GM19438 (cell line): ENCODE measurements around the gene ANP32A.

ENCODE experiments used
- ATAC-seq: cut with Tn5 transposase; IDR thresholded peaks from one replicate; pipeline ENCODE4 v1.9.1; 2021; ENCODE audit warnings: low read depth; ENCODE audit not compliant: unreplicated experiment

Gene ANP32A

GRCh38 chr15:68800875-68801274, 19.8 kb downstream of the ANP32A start:
- ATAC-seq = no peak

DNA sequence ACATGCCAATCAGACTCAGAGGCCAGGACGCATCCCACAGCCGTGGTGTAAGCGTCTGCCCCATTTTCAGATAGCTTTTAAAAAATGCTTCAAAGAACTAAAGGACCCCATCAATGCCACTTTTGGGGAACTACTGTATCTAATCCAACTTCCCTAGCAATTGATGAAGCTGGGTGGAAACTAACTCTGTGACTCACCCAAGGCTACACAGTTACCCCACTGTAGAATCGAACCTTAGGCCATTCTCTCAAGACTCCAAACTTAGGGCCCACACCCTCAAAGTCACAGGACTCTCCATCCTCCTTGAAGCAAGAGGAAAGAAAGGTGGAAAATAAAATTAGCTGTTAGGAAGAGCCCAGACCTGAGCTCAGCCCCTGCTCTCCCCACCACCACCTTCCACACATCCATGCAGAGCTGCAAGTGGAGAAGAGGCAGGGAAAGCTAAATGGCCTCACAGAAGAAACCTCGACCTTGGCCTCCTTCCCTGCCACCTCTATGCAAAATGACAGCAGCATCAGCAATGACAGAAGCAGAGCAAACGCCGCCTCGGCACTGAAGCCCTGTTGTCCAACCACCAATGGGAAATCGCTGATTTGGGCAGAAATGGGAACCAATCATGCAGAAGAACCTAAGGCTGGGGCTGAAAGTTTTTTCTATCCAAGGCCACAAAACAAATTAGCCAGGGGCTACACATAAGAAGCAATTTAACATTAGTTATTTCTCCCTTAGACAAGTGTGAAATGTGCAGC, 22.2 kb downstream of the ANP32A start:
- no peak for ATAC-seq

DNA sequence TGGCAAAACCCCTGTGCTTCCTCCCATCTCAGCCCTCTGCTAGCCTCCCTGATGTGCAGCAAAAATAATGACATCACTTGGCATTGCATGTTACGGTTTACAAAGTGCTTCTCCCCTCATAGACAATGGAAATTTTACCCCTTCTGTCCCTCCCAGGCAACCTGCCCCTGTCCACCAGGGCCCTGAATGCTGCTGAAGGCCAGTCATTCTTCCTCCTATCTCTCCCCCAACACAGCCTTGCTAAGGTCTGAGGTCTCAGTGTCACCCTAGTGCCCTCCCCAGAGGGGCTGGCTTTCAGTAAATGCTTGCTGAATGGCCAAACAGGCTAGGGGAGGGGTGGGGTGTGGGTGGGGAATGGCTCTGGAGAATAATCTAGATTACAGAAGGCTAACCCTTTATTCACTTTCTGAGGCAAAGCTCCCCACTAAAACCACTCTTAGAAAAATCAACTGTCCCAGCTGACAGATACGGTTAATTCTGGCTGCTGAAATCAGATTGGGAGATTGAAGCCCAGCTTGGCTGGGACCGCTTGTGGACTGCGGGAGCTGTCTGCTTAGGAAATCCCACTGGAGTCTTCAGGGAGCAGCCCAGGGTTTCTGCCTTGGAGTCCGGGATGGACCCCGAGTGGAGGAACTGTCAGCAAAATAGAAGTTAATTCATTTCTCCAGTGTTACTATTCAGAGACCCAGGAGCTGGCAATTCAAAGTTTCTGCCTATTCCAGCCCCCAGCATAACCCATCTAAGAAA, 22.9 kb downstream of the ANP32A start:
- ATAC-seq = no peak

DNA sequence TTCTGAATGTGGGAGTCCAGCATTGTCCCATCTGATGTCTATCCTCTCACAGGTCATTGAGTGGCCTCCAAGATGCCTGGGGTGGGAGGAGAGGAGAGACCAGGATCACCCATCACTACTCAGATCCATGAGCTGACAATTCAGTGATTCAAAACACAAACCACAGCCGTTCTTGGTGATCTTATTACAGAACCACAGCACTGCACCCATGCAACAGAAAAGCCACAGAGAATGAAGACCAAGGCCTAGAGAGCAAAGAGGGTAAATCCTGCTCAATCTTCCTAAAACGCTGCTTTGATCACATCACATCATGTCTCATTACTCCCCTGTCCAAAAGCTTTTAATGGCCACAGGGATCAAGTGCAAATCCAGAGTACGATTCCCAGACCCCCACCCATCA, 23.5 kb downstream of the ANP32A start:
- no peak for ATAC-seq

DNA sequence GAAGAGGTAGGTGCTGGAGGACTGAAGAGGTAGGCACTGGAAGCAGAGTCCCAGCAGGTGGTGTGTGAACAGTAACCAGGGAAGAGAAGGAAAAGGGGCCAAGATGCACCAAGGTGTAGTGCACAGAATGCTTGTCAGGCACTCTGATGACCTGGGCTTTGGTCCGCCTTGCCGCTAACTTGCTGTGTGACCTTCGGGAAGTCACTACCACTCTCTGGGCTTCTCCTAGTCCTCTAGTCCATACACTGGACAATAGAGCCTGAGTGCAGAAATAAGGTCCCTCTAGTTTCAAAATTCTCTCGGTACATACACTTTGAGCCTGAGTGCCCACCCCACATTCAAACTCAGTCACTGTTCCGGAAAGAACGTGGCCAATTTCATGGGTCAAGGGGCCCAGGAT, 24.1 kb downstream of the ANP32A start:
- no peak for ATAC-seq

DNA sequence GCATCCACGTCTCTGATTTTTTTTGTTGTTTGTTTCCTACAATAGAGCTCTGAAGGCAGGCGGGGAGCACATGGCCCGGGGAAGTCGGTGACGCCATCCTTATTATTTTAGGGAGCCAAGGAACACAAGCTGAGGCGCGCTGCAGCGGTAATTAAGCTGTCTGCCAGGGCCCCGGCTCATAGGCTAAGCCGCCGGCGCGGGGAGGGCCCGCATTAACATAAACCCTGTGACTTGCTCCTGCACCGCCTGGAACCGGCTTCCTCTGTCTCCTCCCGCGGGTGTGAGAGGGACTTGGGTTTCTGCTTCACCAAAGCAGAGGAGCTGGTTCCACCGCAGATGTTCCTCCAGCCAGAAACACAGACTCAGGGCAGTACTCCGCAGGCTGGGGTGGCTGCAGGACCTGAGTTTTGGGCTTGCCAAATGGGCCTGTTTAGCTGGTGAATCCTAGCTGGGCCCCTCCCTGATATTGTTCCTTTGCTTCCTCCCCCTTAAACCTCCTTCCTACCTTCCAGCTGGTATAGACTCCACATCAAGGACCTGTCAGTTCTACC, 25.3 kb downstream of the ANP32A start:
- no peak for ATAC-seq

- ATAC-seq = no peak
Measured at GRCh38 chr15:68794863-68795262, 25.8 kb downstream of the ANP32A start.

- ATAC-seq = no peak
Measured at GRCh38 chr15:68794307-68794706, 26.4 kb downstream of the ANP32A start.

GRCh38 chr15:68793776-68794175, 26.9 kb downstream of the ANP32A start:
- no peak for ATAC-seq

DNA sequence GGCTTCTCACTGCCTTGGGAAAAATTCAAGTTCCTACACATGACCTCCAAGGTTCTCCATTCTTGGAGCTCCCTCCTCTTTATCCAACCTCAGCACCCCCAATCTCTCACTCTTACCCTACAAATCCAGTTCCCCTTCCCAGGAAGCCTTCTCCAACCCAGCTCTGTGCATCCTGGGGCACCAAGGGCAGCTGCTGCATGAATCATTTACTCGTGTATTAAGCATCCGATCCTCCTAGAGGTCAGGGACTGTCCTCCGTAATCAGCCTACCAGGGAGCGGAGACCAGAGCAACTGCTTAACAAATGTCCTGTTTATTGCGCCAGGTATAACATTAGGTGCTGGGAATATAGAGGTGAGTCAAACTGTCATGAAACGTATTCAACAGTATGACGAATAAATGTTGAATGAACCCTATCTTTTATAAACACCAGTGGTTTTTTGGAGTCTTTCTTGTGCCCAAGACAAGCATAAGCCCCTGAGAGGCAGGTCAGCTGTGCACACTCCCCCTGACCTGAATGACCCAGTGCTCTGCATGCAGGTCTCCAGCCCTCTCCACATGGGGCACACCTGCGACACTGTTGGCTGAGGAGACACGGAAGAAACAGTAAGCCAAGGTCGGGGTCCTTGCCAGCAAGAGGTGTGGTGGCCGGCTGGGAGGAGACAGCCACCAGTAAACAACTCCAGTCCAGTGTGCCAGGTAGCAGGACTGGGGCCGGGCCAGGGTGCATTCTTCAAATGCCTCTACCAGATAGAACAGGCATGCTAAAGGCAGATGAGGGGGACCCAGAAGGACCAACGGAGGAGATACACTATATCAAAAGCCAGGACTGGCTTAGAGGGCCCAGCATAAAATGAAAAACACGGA, 27.6 kb downstream of the ANP32A start:
- no peak for ATAC-seq

DNA sequence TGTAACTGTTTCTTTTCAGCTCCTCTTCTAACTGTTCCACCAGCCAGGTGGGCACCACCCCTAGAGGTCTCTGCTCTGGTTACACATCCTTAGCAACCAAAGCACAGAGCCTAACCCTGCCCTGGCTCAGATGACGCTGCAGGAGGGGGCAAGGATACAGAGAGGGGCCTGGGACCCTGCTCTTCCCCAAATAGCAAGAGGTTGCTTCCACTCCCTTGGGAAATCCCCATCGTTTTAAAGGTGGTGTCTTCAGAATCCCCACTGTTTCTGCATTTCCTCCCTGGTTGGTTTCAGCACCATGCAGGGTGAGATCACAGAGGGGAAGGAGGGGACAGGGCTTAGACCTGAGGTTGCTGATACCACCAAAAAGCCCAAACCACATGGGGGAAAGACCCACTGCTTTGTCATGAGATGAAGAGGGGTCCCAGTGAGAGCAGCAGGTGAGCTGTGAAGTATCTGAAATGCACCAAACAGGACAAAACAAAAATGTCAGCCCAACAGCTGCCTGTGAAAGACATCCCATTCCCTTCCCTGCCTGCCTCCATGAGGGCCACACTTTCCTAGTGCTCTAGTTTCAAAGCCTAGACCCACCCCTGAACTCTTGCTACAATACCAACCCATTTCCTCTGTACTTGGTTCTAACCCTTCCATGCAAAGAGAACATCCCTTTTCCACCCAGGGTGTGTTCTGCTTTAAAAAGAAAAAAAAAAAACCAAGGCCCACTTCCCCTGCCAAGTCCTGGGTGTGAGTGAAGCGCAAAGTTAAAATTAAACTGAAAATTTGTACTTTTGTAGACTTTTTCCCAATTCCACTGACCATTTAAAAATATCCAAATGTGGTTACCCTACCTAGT, 29.0 kb downstream of the ANP32A start:
- ATAC-seq = peak; percentile 52

GRCh38 chr15:68790910-68791309, 29.8 kb downstream of the ANP32A start:
- no peak for ATAC-seq

GRCh38 chr15:68790242-68790575, 30.5 kb downstream of the ANP32A start:
- ATAC-seq = no peak

GRCh38 chr15:68789534-68790241, 31.0 kb downstream of the ANP32A start:
- no peak for ATAC-seq

- ATAC-seq = no peak
Measured at GRCh38 chr15:68789091-68789490, 31.6 kb downstream of the ANP32A start.

GRCh38 chr15:68788264-68788624, 32.5 kb downstream of the ANP32A start:
- no peak for ATAC-seq

- ATAC-seq = no peak
Measured at GRCh38 chr15:68787609-68788263, 33.0 kb downstream of the ANP32A start.

- no peak for ATAC-seq
Measured at GRCh38 chr15:68786753-68787152, 33.9 kb downstream of the ANP32A start.

DNA sequence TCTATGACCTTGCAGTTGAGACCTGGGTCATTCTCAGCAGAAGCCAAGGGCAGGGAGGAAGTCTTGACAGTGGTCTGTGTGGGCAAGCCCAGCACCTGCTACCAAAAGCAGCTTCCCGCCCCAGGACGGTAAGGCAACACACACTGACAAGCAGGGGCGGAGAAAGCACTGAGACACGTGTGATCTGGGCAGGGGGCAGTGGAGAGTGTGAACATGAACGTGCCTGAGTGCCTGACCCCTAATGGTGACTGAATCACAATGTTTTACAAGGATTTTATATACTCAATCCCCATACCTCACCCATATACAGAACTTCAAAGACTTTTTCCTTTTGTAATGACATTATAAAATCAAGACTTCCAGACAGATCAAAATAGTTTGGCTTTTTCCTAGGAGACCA, 35.2 kb downstream of the ANP32A start:
- no peak for ATAC-seq
